Measurements from ENCODE around the gene SULT1C2.

Gene SULT1C2

DNA sequence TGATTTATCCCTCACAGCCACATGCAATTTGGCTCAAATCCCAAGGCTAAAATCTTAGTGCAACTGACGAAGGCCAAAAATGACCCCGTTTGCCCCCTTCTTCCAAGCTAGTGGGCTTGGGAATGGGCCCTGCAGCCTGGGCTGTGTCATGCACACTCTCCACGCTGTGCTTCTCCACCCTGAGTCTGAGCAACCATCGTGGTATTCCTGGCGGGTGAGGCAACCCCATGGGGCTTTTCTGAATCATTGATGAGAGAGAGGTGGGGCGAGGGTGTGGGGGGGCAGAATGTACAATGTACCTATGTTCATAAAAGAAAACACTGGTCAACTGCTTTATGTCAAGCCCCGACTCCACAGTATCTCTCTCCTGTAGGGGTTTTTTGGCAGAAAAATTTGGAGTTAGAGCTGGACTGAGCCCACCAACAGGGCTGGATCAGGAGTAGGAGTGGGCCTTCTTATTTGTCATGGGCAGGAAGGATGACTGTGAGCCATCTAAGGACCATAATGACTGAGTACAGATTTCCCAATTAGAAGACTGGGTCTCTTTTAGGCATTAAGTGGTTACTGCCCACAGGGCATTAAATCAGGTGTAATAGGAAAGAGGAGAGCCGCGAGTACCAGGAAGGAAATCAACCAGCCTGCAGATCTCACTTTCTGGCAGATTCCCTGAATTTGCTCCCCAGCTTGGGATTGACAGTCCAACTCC is 8.9 kb downstream of the SULT1C2 start:
- no peak for DNase-seq (ENCODE audit: low spot score)

DNA sequence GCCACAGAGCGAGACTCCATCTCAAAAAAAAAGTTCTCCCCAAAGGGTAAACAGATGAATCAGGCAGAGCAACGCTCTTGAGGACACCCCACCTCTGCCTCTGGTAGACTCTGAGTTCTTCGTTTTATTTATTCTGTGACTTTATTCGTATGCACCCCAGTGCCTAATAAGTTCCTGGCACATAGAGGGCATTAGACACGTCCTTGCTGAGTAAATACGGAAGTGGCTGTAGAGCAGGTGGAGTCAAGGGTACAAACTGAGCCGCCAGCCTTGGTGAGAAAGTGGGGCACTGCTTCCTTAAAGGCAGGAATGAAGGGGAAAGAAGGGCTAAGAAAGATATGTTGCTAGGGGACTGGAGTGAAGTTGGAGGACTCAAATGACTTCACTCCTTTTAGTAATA is 12.9 kb downstream of the SULT1C2 start:
- DNase-seq (ENCODE audit: low spot score) = no peak

DNA sequence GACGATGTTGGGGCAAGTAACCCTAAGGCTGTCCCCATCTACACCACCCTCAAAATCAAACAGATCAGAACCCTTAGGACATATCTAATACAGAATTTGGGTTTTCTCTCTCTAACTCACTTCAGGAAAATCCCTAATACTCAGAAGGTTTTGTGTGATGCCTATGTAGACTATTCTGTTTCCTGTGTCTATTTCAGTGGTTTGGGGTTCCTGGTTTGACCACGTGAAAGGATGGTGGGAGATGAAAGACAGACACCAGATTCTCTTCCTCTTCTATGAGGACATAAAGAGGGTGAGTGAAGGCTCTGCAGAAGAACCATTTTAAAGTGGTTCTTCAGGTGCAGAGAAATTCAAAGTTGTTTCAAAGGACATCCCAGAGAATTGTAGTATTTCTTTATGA is 16.3 kb downstream of the SULT1C2 start:
- no peak for DNase-seq (ENCODE audit: low spot score)

DNA sequence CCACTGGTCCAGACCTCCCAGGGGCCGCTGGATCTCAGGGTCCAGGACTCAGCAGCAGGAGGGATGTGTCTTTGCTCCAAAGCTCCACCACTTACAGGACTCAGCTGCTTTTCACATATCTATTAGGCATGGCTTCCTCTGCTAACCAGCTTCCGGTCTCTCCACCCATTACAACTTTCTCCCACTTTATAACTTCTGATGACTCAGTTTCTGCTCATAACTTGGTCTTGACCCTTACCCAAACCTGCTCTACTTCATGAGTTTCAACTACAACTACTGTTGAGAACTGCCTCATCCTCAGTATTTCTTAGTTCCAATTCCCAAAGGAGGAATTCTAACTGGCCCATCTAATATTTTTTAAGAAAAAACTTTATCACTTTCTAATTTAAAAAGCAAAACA is 17.2 kb downstream of the SULT1C2 start:
- no peak for DNase-seq (ENCODE audit: low spot score)

DNA sequence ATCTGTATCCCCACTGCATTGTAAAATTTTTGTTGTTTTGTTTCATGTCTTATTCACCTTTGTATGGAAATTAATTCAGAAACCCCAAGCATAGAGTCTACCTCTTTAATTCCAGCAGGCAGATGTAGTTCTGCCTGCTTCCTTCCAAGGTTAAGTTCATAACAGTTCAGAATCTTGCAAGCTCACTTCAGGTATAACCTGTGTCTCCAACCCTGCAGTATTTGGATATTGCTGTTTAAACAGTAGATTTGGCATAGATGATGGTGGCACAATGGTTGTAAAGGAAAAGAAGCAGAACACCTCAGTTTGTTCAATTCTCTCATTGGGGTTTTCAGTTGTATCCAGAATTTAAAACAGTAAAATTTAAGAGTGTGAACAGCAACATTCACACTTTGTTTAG is 21.2 kb downstream of the SULT1C2 start:
- no peak for DNase-seq (ENCODE audit: low spot score)

DNA sequence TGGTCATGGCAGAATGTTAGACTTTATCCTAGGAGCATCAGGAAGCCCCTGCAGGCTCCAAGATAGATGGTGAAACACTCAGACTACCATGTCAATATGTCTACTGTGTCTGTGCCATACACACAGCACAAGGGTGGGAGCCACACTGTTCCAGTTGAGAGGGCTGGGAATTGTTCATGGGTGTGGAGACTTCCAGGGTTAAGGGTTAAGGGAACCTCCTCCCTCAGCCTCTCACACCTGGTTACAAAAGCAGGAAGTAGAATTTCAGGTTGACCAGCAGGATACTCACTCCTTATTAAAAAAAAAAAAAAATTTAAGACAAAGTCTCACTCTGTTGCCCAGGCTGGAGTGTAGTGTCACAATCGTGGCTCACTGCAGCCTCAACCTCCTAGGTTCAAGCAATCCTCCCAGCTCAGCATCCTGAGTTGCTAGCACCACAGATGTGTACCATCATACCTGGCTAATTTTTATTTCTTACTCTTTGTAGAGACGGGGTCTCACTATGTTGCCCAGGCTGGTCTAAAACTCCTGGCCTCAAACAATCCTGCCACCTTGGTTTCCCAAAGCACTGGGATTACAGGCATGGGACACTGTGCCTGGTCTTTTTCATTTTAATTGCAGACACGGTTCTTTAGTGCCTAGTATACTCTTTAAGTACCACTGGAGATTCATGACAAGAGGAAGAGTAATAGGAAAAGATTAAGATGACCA is 26.0 kb downstream of the SULT1C2 start:
- DNase-seq (ENCODE audit: low spot score) = no peak

DNA sequence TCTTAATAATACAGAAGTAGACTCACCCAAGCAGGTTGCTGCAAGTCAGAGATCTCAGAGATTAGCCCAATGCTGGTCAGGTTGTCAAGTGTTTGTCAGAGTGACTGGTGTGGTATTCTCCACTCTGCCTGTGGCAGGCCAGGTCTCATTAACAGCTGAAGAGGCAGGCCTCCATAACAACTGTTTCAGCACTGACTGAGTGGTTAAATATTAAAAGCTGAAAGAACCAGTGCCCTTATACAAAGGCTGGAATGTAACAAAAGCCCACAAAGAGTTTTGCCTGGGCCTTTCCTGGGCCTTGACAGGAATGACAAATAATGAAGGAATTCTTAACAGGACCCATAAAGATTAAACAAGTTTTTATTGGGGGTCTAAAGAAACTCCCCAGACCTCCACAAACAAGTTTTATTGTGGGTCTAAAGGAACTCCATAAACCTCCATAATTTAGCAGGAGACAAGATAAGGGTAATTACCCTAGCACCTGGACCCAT is 26.8 kb downstream of the SULT1C2 start:
- no peak for DNase-seq (ENCODE audit: low spot score)

DNA sequence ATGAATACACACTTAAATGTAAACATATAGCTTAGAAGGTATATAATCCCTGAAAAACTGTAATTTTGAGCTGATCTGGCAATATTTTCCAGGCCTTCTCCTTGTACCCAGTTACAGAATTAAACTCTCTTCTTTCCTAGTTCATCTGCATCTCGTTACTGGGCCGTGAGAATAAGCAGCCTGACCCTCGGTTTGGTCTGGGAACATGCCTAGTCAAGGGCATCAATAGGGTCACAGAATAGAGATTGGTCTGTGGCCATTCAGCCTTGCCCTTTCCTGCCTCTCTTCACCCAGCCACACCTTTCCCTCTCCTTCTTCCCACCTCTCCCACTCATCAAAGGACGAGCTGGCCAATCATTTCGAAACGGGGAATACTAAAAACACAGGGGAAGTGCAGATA is 27.3 kb downstream of the SULT1C2 start:
- no peak for DNase-seq (ENCODE audit: low spot score)

DNA sequence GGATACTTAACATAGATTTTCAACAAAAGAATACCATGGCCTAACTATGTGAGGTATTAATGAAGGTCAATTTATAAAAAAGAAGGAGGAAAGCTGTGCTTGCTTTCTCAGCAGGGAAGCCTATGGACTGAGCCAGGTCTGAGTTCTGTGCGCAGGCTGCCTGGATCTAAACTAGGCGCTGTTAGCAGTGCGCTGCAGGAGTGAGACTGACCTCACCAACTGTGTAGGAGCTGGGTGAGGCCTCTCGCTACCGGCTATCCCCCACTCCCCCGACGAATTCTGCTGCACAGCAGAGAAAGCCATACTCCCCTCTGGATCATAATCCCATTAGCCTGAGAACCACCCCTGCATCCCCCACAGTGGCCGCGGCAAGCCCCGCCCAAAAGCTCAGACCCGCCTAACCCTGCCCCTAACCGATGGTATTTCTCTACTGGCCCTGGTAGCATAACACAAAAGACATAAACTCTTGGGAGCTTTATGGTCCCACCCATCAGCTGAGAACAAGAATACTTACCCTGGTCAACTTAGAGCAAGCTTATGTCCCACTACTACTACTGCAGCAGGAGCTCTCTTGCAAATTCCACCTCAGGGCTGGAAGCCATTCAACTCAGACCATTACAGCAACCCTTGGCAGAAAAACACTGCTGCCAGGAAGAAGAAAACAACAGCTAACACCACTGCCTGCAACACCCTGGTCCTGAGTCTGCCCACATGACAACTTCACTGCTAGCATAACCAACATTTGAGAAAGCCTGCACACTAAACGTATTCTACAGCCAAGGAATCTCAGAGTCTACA is 28.0 kb downstream of the SULT1C2 start:
- no peak for DNase-seq (ENCODE audit: low spot score)

DNA sequence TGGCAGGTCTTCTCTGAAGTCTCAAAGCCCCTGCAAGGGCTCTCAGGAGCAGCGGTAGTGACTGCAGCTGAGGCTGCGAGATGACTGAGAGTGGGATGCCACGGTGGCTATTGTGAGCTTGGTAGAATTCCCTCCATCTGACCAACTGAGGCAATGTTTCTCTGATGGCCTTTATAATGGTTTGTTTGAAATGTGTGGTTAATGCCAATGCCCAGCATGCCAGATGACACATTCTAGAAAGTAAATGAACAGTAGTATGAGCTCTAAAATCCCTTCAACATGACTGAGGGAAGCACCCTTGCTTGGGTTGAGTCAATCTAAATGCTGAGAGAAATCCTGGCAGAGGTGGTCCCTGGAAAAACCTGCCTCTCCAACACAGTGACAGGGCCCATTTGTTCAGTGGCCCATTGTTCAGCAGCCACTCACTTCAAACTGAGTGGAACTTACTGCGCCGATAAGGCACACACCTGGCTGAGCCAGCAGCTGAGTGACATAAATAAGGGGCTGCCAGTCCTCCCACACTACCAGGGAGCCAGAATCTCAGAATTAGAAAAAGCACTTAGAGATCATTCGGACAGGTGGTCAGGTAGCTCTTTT is 31.7 kb downstream of the SULT1C2 start:
- DNase-seq (ENCODE audit: low spot score) = no peak

DNA sequence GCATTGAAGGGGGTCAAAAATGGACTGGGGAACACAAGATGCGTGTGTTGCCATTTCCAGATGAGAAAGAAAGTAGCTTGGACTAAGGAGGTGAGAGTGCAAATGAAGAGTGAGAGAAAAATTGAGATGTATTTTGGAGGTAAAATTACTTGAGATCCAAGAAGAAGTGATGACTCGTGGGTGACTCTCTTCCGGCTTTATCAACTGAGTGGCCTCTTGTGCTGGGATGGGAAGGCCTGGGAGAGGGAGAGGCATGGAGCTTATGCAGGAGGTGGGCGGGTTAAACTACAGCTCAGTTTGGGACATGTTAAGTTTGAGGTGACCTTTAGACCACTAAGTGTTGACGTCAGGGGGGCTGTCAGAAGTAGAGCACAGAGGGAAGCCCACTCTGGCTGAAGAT is 34.9 kb downstream of the SULT1C2 start:
- DNase-seq (ENCODE audit: low spot score) = no peak

DNA sequence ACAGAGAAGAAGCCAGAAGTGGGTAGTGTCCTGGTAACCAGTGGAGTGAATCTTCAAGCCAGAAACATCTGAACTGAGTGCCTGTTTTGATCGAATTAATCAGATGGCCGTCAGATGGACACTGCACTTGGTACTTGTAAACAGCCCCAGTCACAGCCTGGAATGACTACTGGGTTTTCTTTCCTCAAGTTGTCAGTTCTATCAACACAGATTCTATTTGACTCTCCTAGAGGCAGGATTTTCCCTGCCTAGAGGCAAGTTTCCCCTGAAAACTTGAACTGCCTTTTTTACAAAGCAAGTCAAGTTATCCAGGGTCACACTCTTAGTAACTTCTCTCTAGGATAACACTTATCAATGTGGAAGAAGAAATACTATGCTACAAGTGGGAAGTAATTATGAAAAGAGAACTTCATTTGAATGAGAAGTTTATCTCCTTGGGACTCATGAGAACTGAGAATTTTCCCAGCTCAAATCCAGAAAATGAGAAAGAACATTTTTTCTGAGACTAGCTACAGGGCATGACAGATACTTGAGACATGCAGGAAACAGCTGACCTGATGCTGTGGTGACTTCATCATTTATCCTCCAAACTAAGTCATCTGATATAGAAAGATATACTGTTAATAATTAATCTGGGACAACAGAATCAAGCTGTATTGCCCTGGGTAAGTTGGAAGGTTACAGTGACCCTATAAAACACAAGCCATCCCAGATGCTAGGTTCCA is 36.0 kb downstream of the SULT1C2 start:
- DNase-seq (ENCODE audit: low spot score) = no peak

DNA sequence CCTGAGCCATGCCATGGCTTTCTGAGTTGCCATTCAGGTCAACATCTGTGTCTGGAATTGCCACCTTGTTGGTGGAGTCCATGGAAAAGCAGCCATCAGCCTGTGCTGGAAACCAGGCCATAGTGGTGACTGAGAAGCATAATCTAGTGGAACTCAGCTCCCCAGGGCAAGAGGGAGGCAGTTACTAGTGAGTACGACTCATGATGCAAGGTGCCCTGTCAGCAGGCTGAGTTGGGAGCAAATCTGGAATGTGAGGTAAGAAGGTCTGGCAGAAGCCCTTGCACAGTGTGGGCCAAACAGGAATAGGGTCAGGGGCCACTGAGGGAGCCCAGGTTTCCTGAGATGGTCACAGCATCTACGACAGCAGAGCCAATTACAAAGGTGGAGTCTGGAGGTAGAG is 37.1 kb downstream of the SULT1C2 start:
- no peak for DNase-seq (ENCODE audit: low spot score)

DNA sequence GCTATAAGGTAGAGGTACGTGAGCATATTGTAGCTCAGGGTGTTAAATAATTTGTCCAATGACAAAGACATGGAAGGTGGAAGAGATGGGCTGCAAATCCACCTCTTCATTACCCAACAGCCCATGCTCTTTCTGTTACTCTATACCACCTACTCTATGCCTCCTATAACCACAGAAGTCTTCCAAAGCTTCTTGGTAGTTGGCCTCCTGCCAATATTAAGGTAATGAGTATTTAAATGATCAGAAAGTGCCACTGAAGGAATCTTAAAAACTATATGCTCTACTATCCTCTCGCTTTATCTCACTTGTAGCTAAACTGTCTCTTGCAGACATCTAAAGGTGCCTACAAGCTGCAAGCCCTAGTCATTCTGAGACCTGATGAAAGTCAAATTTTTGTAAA is 41.1 kb downstream of the SULT1C2 start:
- no peak for DNase-seq (ENCODE audit: low spot score)

DNA sequence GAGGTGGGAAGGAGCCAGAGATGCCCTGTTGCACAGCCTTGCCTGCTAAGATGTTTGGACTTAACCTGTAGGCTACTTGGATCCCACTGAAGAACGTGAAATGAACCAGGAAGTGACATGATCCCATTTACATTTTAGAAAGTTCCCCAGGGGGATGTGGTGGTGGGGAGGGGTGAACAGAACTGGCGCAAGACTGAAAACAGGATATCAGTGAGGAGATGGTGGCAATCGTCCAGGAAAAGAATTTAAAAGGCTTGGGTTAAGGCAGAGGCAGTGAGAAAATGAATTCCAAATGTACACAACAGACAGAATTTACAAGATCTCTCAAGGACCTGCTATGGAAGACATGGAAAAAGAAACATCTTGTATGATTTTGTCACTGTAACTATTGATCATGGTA is 42.3 kb downstream of the SULT1C2 start:
- no peak for DNase-seq (ENCODE audit: low spot score)

DNA sequence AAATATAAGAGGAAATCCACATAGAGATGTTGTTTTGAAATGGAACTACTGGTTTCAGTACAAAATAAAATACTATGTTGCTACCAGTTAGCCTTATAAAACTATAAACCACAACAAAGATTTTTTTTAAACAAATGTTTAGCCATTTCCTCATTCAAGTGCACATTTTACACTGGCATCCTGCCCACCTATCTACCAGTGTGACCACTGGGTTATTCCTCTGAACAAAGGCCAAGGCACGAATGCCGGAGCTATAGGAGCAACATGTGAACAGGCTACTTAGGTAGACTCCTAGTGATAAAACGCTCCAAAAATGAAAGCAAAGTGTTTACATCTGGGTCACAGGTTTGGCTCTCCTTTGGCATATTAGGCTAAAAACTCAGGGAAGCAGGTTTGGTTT is 57.3 kb downstream of the SULT1C2 start:
- DNase-seq (ENCODE audit: low spot score) = no peak

DNA sequence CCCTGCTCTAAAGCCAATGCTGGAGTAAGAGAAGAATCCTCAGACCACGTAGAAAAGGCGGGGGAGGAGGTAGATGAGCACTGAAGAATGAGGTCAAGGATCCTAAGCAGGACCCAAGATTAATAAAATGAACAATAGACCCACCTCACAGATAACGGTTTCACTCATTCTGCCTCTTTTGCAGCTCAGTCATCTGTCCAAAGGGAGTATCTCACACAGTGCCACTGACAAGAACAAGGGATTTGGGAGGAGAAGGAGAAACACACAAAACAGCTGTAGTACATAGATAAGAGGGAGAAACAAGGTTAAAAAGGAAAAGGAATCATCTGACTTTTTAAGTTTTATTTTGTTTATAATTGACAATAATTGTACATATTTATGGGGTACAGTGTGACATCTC is 58.1 kb downstream of the SULT1C2 start:
- no peak for DNase-seq (ENCODE audit: low spot score)

DNA sequence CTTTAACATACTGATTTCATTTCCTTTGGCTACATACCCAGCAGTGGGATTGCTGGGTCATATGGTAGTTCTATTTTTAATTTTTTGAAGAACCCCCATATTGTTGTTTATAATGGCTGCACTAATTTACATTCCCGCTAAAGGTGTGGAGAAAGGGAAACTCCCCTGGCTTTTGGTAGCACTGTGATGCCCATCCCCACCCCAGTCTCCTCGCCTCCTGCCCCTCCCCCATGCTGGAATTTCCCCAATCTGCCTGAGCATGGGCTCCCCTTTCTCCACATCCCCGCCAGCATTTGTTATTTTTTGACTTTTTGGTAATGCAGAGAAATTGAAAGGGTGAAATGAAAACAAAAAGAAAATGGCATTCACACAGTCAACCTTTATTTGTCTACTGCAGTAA is 59.1 kb downstream of the SULT1C2 start:
- no peak for DNase-seq (ENCODE audit: low spot score)

DNA sequence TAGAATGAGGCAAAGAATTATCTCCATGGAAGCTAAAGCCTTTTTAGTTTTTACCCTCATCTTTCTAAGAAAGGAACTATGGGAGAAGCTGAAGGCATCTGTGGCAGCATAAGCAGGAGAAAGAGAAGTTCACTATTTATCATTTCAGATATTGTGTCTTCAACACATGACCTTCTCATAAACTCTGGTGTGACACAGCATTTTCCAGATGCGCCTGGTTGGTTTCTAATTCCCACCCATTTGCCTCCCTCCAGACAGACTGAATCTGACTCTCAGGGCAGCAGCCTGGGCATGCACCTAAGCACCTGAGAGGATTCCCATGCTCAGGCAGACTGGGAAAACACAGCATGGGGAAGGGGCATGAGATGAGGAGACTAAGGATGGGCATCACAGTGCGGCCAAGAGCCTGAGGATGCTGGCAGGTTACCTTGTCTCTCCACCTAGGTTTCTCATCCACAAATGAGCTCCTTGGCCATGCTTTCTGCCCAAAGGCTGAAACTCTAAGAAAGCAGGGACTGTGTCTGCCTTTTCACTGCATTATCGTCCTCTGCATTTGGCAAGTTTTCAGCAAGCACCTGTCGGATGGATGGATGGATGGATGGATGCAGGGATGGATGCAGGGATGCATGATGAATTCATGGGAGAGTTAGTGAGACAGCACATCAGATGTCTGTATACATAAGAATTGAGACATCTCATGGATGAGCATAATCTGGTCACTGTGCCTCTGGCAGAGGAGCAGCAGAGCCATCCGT is 60.3 kb downstream of the SULT1C2 start:
- no peak for DNase-seq (ENCODE audit: low spot score)

DNA sequence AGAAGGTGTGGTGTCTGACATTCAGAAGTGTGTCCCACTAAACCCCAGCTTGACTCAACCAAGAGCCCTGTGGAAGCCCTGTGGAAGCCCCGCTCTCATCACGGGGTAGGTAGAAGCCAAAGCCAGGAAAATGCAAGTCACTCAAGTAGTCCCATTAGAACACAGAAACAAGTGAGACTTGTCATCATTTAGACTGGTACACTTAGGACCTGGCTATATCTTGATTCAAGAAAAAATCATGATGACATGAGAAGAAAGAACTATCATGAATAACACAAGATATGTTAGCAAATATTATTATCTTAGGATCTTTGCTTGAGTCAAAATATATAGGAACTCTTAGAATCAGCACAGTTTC is 60.9 kb downstream of the SULT1C2 start:
- no peak for DNase-seq (ENCODE audit: low spot score)

DNA sequence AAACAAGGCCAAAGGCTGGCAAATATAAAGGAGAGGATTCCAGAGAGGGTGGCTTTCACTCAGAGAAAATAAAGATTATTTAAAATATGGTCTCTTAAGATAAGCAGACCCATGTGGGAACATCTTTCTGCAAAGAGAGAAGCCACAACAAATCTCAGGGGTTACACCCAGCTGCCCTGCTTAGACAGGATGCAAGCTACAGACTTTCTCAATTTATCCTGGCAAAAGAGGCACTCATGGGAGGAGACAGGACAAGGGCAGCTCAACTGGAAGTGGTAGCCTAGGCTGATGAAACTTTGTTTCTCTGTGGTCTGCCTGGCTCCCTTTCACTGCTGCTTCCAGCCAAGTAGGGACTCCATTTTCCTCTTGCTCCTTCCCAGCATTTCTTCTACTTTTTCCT is 63.2 kb downstream of the SULT1C2 start:
- no peak for DNase-seq (ENCODE audit: low spot score)
